D721Med (cell line): ENCODE results near the gene SLC8B1.

ENCODE experiments used
- DNase-seq: peaks from one replicate; pipeline ENCODE4 v3.0.0; 2011; ENCODE audit warnings: low spot score; ENCODE audit not compliant: insufficient read length
- FAIRE-seq: peaks from 2 replicates; lab custom pipeline; 2011; peaks lifted over from hg19 to GRCh38; lab: Jason Lieb, UNC
- CTCF ChIP-seq: IDR thresholded peaks from 2 replicates; pipeline ENCODE4 v1.5.1; 2012; ENCODE audit warnings: mild to moderate bottlenecking, control low read depth; ENCODE audit not compliant: insufficient read depth; ENCODE audit errors: missing control alignments

SLC8B1 gene

DNA sequence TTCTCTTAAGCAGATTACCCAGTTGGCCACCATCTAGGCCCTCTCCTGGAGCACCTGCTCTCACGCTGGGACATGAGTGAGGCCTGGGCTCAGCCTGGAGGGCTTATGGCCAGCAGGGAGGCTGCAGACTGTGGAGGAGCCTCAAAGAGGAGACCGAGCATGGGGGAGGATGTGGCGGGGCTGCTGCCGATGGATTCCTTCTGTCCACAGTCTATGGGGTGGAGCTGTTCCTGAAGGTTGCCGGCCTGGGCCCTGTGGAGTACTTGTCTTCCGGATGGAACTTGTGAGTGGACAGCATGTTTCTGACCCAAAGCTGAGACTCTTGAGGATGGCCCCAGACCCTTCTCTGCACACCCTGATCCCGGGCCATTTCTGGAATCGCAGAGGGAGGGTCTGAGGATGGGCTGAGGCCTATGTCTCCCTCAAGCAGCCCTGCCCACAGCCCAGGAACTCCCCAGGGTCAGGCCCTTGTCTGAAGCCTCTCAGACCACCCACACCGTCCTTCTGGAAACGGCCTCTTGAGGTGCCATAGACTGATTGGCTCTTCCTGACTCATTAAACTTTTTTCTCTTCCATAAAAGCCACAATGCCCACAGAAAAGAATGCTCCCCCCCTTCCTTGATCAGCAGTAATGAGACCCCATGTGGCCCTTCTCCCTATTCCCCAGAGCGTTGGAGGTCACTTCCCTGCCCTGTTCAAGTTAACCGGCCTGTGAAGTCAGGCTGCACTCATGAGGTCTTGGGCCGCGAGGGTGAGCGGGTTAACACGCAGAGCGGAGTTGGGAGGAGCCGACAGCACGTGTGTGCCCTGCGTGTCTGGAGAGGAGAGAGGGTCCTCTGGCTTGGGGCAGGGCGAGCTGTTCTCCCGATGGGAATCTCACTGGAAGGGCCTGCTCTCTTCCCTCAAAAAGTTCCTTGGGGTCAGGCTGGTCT lies 49.0 kb downstream of the SLC8B1 start:
- no peak for TF ChIP-seq CTCF
- no peak for FAIRE-seq
- DNase-seq: no peak

DNA sequence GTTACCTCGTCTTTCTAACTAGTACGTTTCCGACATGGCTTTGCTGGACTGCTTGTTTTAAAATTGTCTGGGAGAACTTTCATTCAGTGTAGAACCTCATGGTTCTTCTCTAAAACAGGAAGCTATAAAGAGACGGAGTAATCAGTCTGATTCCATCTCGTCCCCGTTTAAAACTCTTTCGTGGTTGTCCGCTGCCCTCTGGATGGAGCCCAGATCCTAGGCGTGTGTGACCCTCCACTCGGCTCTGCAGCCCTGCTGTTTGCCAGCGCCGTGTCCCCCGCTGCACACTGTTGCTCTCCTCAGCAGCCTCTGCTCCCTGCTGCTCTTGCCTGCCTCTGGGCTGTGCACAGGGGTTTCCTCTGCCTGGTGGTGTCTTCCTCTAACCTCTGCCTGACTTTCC lies 50.2 kb downstream of the SLC8B1 start:
- TF ChIP-seq CTCF: no peak
- DNase-seq: no peak
- no peak for FAIRE-seq

DNA sequence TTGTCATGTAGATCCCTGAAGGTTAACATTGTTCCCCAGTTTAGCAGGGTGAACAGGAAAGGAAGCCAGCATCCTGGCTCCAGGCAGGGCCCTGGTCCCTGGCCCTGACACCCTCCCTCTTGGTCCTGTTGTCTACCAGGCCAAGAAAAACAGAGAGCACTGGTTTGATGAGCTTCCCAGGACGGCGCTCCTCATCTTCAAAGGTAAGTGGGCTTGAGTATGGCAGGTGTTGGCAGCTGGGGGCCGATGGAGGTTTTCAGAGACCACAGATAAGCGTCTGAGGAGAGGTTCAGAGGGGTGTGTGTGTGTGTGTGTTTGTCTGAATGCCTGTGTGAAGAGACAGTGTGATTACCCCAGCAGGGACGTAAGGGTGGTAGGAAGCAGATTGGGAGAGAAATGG lies 56.3 kb downstream of the SLC8B1 start:
- DNase-seq (no peak), FAIRE-seq (no peak)

DNA sequence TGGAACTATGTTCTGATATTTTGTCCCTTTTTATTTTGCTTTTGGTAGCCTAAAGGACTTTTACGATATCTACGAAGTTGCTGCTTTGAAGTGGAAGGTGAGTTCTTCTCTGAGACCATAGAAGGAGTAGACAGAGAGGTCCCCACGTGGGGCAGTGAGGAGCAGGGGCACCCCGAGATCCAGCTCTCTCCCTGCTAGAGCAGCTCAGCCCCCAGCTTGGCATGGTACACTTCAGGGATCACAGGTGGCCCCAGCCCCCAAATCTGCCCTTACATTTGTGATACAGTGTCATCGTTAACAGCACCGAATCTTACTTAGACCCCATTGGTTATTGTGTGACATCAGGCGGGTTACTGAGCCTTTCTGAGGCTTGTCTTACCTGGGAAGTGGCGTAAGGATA lies 56.8 kb downstream of the SLC8B1 start:
- DNase-seq (no peak), FAIRE-seq (no peak)
- TF ChIP-seq CTCF: no peak

More for the DNA sequence above, 56.3 kb downstream of the SLC8B1 start:
- no peak for TF ChIP-seq CTCF

- DNase-seq (no peak), FAIRE-seq (no peak)
- no peak for TF ChIP-seq CTCF
Measured at GRCh38 chr12:113277511-113277910, 57.4 kb downstream of the SLC8B1 start.

- DNase-seq (no peak), FAIRE-seq (no peak)
- no peak for TF ChIP-seq CTCF
Measured at GRCh38 chr12:113276946-113277500, 57.9 kb downstream of the SLC8B1 start.

DNA sequence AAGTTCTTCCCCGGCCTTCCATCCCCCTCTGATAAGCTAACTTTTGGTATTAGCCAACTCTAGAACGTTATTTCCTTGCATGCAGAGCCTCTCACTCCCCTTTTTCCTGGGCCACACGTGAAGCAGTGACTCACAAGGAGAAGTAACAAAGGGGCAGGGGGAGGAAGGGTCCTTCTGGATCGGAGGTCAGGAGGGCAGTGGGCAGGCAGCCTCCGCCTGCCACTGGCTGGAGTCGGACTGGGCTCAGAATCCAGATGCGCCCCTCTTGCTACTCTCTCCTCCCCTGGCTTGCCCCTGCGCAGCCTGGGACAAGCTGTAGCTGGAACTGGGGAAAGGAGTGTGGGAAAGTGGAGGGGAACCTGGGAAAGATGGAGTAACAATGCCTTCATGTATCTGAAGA lies 58.6 kb downstream of the SLC8B1 start:
- no peak for DNase-seq
- FAIRE-seq: no peak
- TF ChIP-seq CTCF: no peak
